Measurements from ENCODE around the gene FASN. TPM values are rescaled to one million over a fixed set of nuclear protein-coding genes. Genes with fewer than 3 reads are reported as not detected.

Gene FASN
- total RNA-seq, 2 donors from 2014 or later = 13.8 to 46.4 TPM

GRCh38 chr17:82114872-82115271 is 16.8 kb upstream of the FASN start:
- Histone ChIP-seq H3K27ac (no peak overlapping the region), H3K9me3 (no peaks in the 10 kb centered on the region), H3K4me3 (no peak overlapping the region), H3K27me3 (no peaks in the 10 kb centered on the region), H3K36me3 (no peaks in the 10 kb centered on the region), H3K4me1 (no peaks in the 10 kb centered on the region)
- TF ChIP-seq CTCF (IDR thresholded peaks at IDR 0.05) = no peak
- DNase-seq (ENCODE audit: low spot score) = no peak

- no peaks in the 10 kb centered on the region for H3K27me3 ChIP-seq
- H3K9me3 ChIP-seq = no peaks in the 10 kb centered on the region
- H3K27ac ChIP-seq = no peak overlapping the region
- H3K4me3 ChIP-seq = no peak overlapping the region
- no peaks in the 10 kb centered on the region for H3K4me1 ChIP-seq
- no peaks in the 10 kb centered on the region for H3K36me3 ChIP-seq
- DNase-seq (ENCODE audit: low spot score) = no peak
- no peak for TF ChIP-seq CTCF (IDR thresholded peaks at IDR 0.05)
Measured at GRCh38 chr17:82114447-82114846, 16.4 kb upstream of the FASN start.

- Histone ChIP-seq H3K4me1 (no peaks in the 10 kb centered on the region), H3K9me3 (no peaks in the 10 kb centered on the region), H3K27ac (no peak overlapping the region), H3K27me3 (no peaks in the 10 kb centered on the region), H3K36me3 (no peaks in the 10 kb centered on the region), H3K4me3 (no peak overlapping the region)
- no peak for TF ChIP-seq CTCF (IDR thresholded peaks at IDR 0.05)
- no peak for DNase-seq (ENCODE audit: low spot score)
Measured at GRCh38 chr17:82113941-82114340, 15.9 kb upstream of the FASN start.

GRCh38 chr17:82113422-82113821 is 15.4 kb upstream of the FASN start:
- DNase-seq (ENCODE audit: low spot score) = no peak
- H3K4me1 ChIP-seq = no peaks in the 10 kb centered on the region
- H3K36me3 ChIP-seq = no peaks in the 10 kb centered on the region
- H3K9me3 ChIP-seq = no peaks in the 10 kb centered on the region
- no peak for TF ChIP-seq CTCF (IDR thresholded peaks at IDR 0.05)
- no peak overlapping the region for H3K4me3 ChIP-seq
- no peaks in the 10 kb centered on the region for H3K27me3 ChIP-seq
- no peak overlapping the region for H3K27ac ChIP-seq

- H3K36me3 ChIP-seq = no peaks in the 10 kb centered on the region
- no peak for TF ChIP-seq CTCF (IDR thresholded peaks at IDR 0.05)
- no peak overlapping the region for H3K4me3 ChIP-seq
- no peaks in the 10 kb centered on the region for H3K4me1 ChIP-seq
- no peak for DNase-seq (ENCODE audit: low spot score)
- no peaks in the 10 kb centered on the region for H3K27me3 ChIP-seq
- H3K9me3 ChIP-seq = no peaks in the 10 kb centered on the region
- no peak overlapping the region for H3K27ac ChIP-seq
Measured at GRCh38 chr17:82112914-82113311, 14.9 kb upstream of the FASN start.

- Histone ChIP-seq H3K27ac (no peak overlapping the region), H3K36me3 (no peaks in the 10 kb centered on the region), H3K9me3 (no peaks in the 10 kb centered on the region), H3K4me3 (no peak overlapping the region), H3K4me1 (no peaks in the 10 kb centered on the region), H3K27me3 (no peaks in the 10 kb centered on the region)
- TF ChIP-seq CTCF (IDR thresholded peaks at IDR 0.05) = no peak
- DNase-seq (ENCODE audit: low spot score) = no peak
Measured at GRCh38 chr17:82112181-82112913, 14.3 kb upstream of the FASN start.
